ENCODE data around the gene GYG1.

Gene GYG1

GRCh38 chr3:149019580-149019979 lies 28.2 kb downstream of the GYG1 start:
- no peak for DNase-seq

GRCh38 chr3:149020196-149020838 lies 29.0 kb downstream of the GYG1 start:
- DNase-seq, result no peak

- DNase-seq, result no peak
Observed at GRCh38 chr3:149020839-149021252, 29.5 kb downstream of the GYG1 start.

- no peak for DNase-seq
Observed at GRCh38 chr3:149021830-149022229, 30.5 kb downstream of the GYG1 start.

GRCh38 chr3:149023951-149024350 lies 32.6 kb downstream of the GYG1 start:
- DNase-seq, result no peak

GRCh38 chr3:149026718-149027117 lies 35.4 kb downstream of the GYG1 start:
- no peak for DNase-seq

- no peak for DNase-seq
Observed at GRCh38 chr3:149031096-149031495, 39.8 kb downstream of the GYG1 start.

GRCh38 chr3:149037684-149038083 lies 46.3 kb downstream of the GYG1 start:
- DNase-seq, result no peak

GRCh38 chr3:149038322-149038721 lies 47.0 kb downstream of the GYG1 start:
- no peak for DNase-seq

- DNase-seq, result no peak
Observed at GRCh38 chr3:149042789-149043386, 51.5 kb downstream of the GYG1 start.

GRCh38 chr3:149044339-149045083 lies 53.2 kb downstream of the GYG1 start:
- DNase-seq, result no peak

- no peak for DNase-seq
Observed at GRCh38 chr3:149055575-149055974, 64.2 kb downstream of the GYG1 start.

GRCh38 chr3:149058198-149058597 lies 66.9 kb downstream of the GYG1 start:
- DNase-seq, result no peak

GRCh38 chr3:149058602-149059001 lies 67.3 kb downstream of the GYG1 start:
- no peak for DNase-seq

- DNase-seq, result no peak
Observed at GRCh38 chr3:149061776-149062175, 70.4 kb downstream of the GYG1 start.

GRCh38 chr3:149067883-149068282 lies 76.5 kb downstream of the GYG1 start:
- no peak for DNase-seq

Data from activated CD8-positive, alpha-beta memory T cell treated with anti-CD3 and anti-CD28 coated beads, Interleukin-2, amount 50 U/mL, for 4 hours (primary cell).